Measurements from ENCODE around the gene EPS15.
"Not testable (repeated sequence)": the region's sequence is repeated elsewhere in the genome, so short reads cannot be mapped to it uniquely, and the experiment has no call there.

EPS15 gene

DNA sequence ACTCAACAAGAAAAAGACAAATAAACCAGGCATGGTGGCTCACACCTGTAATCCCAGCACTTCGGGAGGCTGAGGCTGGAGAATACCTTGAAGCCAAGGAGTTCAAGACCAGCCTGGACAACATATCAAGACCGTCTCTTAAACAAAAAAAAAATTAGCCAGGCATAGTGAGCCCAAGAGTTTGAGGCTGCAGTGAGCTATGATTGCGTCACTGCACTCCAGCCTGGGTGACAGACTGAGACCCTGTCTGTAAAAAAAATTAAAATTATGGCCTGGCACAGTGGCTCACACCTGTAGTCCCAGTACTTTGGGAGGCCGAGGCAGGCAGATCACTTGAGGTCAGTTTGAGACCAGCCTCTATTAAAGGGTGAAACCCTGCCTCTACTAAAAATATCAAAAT is 11.4 kb upstream of the EPS15 start:
- not testable (repeated sequence) for H3K4me1 ChIP-seq (ENCODE audit: insufficient read depth, low read length); H3K9ac ChIP-seq (ENCODE audit: low read depth, low read length); H3K9me3 ChIP-seq (ENCODE audit: control insufficient read depth, insufficient read depth, low read length); H3K36me3 ChIP-seq (ENCODE audit: insufficient read depth, low read length)

DNA sequence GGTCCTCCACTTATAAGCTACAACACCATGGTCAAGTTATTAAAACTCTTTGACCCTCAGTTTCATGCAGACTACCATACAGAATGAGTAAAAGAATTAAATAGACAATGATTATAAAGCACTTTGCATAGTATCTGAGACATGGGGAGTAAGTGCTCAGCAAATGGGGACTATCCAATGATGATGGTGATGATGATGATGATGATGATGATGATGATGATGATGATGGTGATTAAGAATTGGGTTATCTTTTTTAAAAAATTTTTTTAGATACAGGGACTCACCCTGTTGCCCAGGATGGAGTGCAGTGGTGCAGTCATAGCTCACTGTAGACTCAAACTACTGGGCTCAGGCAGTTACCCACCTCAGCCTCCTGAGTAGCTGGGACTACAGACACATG is 8.1 kb upstream of the EPS15 start:
- Histone ChIP-seq H3K36me3 (ENCODE audit: insufficient read depth, low read length) (no peaks in the 10 kb centered on the region), H3K4me1 (ENCODE audit: insufficient read depth, low read length) (peaks cover 6% of the 10 kb centered on the region; the same call in 1 of the 2 replicates), H3K9ac (ENCODE audit: low read depth, low read length) (no peak overlapping the region), H3K9me3 (ENCODE audit: control insufficient read depth, insufficient read depth, low read length) (no peaks in the 10 kb centered on the region)

DNA sequence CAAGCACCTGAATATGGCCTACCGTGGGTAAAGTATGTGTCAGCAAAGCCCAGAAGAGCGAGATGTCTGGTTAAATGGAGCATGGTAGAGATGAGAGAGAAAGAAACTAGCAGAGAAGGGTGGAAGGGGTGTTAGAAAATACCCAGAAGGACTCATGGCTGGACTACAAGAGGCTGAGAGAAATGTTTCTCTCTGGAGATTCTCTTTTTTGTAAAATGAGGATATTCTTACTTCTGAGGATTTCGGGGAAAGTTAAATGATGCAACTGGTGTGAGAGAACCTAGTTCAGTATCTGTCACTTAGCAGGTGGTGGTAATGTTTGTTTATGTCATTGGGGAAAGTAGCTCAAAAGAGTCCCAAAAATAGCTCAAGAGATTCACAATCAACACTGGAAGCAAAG is 7.2 kb upstream of the EPS15 start:
- H3K4me1 ChIP-seq (ENCODE audit: insufficient read depth, low read length), result peaks cover 6% of the 10 kb centered on the region; the same call in 1 of the 2 replicates
- no peaks in the 10 kb centered on the region for H3K9me3 ChIP-seq (ENCODE audit: control insufficient read depth, insufficient read depth, low read length)
- no peaks in the 10 kb centered on the region for H3K36me3 ChIP-seq (ENCODE audit: insufficient read depth, low read length)
- no peak overlapping the region for H3K9ac ChIP-seq (ENCODE audit: low read depth, low read length)

DNA sequence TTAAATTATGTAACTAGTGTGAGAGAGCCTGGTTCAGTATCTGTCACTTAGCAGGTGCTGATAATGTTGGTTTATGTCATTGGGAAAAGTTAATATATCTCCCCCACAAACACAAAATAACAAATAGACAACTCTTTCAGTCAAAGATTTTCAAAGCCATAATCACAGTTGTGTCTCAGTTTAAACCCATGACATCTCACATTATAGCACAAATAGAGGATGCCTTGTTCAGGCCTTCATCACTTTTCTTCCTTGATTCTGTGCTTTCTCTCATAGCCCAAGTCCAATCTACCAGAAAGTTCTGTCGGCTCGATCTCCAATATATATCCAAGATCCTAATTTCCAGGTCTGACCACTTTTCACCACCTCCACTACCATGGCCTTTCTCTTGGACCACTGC is 6.2 kb upstream of the EPS15 start:
- Histone ChIP-seq H3K9ac (ENCODE audit: low read depth, low read length) (no peak overlapping the region), H3K36me3 (ENCODE audit: insufficient read depth, low read length) (no peaks in the 10 kb centered on the region), H3K4me1 (ENCODE audit: insufficient read depth, low read length) (peaks cover 6% of the 10 kb centered on the region; the same call in 1 of the 2 replicates), H3K9me3 (ENCODE audit: control insufficient read depth, insufficient read depth, low read length) (no peaks in the 10 kb centered on the region)

DNA sequence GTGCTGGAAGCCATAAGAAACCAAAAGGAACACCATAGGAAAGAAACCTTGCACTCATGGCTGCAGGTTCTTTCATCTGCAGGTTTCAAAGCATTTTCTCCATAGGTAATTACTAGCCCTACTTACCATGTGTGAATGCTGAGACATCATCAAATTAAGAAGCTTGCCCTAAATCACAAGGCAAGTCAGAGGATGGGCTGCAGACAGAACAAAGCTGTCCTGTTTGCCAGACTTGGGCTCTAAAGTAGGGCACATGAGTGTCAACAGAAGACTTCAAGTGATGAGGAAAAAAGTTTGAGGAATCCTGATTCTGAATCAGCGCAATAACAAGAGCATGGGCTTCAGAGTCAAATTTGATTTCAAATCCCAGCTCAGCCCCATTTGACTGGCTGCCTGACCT is 5.8 kb upstream of the EPS15 start:
- H3K9me3 ChIP-seq (ENCODE audit: control insufficient read depth, insufficient read depth, low read length), result no peaks in the 10 kb centered on the region
- H3K4me1 ChIP-seq (ENCODE audit: insufficient read depth, low read length), result peaks cover 6% of the 10 kb centered on the region; the same call in 1 of the 2 replicates
- H3K36me3 ChIP-seq (ENCODE audit: insufficient read depth, low read length), result no peaks in the 10 kb centered on the region
- H3K9ac ChIP-seq (ENCODE audit: low read depth, low read length), result no peak overlapping the region

DNA sequence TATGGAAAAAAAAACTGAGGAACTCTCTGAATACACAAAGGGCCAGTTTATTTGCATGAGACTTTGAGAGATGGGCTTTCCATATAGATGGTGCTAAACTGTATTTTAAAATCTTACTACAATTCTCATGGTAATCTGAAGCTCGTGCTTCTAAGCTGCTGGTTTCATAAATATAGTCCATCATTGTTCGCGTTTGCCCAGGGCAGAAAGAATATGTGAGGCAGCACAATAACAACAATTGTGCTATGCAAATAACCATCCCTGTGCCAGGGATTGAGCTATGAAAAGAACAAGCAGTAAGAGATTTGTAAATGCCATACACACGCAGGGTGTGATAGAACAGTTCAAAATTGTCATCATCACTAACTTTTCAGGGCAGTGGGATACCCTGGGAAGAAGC is 4.9 kb upstream of the EPS15 start:
- Histone ChIP-seq H3K36me3 (ENCODE audit: insufficient read depth, low read length) (no peaks in the 10 kb centered on the region), H3K9me3 (ENCODE audit: control insufficient read depth, insufficient read depth, low read length) (no peaks in the 10 kb centered on the region), H3K9ac (ENCODE audit: low read depth, low read length) (no peak overlapping the region), H3K4me1 (ENCODE audit: insufficient read depth, low read length) (peaks cover 6% of the 10 kb centered on the region; the same call in 1 of the 2 replicates)

DNA sequence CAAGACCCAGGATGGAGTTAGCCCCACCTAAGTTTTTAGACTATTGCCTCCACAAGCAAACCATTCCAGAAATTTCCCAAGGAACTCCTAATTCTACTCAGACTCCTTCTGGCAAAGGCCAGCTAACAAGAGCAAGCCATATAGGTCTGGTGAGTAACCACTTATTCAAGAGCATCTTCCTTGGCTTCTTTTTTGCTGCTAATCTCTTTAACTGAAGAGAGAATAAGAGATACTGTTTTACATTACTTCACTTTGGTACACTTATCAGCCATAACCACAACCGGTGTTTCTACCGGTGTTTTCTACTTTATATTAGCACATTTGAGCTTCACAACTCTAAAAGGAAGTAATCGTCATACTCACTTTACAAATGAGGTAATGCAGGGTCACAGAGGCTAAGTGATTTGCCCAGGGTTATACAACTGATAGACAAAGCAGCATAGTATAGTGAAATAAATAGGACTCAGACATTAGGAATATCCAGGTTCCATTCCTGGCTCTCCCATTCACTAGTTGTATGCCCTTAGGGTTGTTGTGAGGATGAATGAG is 1.7 kb upstream of the EPS15 start:
- H3K36me3 ChIP-seq (ENCODE audit: insufficient read depth, low read length), result no peaks in the 10 kb centered on the region
- no peak overlapping the region for H3K9ac ChIP-seq (ENCODE audit: low read depth, low read length)
- peaks cover 9% of the 10 kb centered on the region for H3K4me1 ChIP-seq (ENCODE audit: insufficient read depth, low read length)
- no peaks in the 10 kb centered on the region for H3K9me3 ChIP-seq (ENCODE audit: control insufficient read depth, insufficient read depth, low read length)

DNA sequence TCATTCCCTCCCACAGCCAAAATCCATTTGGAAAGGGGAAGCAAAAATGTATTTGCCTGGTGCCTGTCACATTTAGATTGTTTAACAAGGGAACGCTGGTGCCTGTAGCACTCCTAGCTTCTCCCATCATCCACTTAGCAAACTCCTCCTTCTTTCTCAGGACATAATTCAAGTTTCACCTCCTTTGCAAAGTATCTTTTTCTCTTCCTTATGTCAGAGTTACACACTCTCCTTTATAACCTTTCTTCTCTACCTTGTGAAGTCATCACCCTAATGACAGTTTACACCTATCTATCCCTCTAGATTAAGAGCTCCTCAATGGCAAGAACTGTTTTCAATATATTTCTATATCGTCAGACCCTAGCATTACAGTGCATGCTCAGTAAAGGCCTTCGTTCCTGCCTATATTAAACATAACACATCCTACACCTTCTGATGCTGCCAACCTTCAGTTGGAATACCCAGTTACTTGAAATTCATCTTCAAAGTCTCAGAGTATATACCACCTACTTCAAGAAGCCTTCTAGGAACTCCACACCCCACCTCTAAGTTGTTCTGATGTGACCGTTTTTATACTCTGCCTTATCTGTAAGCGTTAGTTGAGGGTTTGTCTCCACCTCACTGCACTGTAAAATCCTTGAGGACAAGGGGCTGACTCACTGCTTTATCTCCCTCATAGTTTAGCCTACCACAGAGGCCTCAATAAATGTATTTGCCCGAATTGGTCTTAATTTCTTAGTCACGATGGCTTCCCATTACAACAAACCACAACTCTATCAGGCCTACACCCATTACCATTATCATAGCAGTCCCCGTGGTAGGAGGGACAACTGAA is 1.0 kb upstream of the EPS15 start:
- peaks cover 9% of the 10 kb centered on the region for H3K4me1 ChIP-seq (ENCODE audit: insufficient read depth, low read length)
- H3K9ac ChIP-seq (ENCODE audit: low read depth, low read length), result no peak overlapping the region
- H3K36me3 ChIP-seq (ENCODE audit: insufficient read depth, low read length), result no peaks in the 10 kb centered on the region
- H3K9me3 ChIP-seq (ENCODE audit: control insufficient read depth, insufficient read depth, low read length), result no peaks in the 10 kb centered on the region

DNA sequence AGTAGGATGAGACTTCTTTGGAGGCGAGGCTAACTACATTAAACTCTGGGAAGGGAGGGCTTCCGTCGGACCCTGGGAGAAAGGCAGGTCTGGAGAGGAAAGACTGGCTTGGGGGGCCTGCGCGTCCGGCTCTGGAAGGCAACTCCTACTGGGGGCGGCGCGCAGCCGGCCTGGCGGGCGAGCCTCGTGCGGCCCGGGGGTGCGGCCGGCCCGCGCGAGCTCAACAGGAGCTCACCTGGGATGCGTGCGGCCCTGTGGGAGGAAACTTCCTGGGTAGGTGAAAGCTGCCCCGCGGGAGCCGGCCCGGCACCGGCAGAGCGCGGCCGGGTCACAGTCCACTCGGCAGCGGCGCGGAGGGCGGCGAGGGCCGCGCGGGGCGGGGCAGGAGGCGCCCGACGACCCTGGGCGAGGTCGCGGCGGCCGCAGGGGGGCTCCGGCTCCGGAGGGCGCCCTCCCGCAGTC is 449 bp downstream of the EPS15 start:
- Histone ChIP-seq H3K4me1 (ENCODE audit: insufficient read depth, low read length) (peaks cover 5% of the 10 kb centered on the region), H3K9me3 (ENCODE audit: control insufficient read depth, insufficient read depth, low read length) (no peaks in the 10 kb centered on the region), H3K36me3 (ENCODE audit: insufficient read depth, low read length) (no peaks in the 10 kb centered on the region), H3K9ac (ENCODE audit: low read depth, low read length) (peak overlapping the region; percentile 89)

DNA sequence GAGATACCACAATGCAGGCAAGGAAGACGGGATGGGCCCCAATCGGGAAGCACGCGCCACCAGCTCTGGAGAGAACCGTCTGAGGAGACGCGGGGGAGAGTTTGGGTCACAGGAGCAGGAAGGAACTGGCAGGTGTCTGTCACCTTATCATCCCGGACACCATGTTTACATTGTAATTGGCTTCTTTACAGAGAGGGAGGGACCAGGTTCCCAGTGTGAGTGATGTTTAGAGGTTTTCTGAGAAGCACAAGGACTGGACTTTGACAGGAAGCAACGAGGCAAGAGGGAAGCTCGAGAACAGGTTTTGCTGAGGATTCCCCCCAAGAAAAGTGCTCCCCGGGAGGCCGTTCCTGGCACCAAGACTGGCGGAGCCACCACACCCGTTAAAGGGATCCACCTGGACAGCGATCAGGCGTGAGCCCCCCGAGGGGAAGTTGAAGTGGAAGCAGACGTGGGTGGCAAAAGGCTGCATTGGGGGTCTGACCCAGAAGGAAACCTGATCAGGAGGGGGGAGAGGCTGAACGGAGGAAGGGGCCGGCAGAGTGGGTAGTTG is 957 bp downstream of the EPS15 start:
- peaks cover 3% of the 10 kb centered on the region for H3K4me1 ChIP-seq (ENCODE audit: insufficient read depth, low read length)
- peak overlapping the region; percentile 89 for H3K9ac ChIP-seq (ENCODE audit: low read depth, low read length)
- H3K9me3 ChIP-seq (ENCODE audit: control insufficient read depth, insufficient read depth, low read length), result no peaks in the 10 kb centered on the region
- H3K36me3 ChIP-seq (ENCODE audit: insufficient read depth, low read length), result no peaks in the 10 kb centered on the region

DNA sequence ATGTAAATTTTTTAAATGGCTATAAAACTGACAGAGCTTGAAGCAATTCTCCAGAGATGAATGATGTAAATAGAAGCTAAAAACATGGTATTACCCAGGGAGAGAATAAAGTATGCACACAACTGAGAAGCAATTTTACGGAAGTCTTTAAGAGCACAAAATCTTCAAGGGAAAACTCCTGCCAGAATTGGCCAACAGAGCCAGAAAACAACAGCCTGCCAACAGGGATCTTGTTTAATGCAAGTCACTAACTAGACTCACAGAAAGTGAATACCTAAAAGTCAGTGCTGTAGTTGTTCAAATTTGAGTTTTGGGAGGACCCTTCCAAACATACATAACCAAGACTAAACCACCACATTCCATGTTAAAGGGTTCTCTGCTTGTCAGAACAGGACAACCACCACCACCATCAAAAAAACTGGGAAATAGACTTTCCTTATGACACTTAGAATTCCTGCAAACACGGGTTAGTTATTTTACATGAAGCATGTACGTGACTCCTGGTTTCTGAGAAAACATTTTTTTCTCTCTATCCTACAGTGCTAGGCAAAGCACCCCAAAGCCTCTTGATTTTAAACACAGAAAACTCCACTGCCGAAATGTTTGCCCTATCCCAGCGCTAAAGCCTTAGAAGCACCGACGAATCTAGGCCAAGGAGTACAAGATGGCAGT is 1.6 kb downstream of the EPS15 start:
- Histone ChIP-seq H3K9ac (ENCODE audit: low read depth, low read length) (peak overlapping the region; percentile 89), H3K9me3 (ENCODE audit: control insufficient read depth, insufficient read depth, low read length) (no peaks in the 10 kb centered on the region), H3K36me3 (ENCODE audit: insufficient read depth, low read length) (no peaks in the 10 kb centered on the region), H3K4me1 (ENCODE audit: insufficient read depth, low read length) (peaks cover 3% of the 10 kb centered on the region)

DNA sequence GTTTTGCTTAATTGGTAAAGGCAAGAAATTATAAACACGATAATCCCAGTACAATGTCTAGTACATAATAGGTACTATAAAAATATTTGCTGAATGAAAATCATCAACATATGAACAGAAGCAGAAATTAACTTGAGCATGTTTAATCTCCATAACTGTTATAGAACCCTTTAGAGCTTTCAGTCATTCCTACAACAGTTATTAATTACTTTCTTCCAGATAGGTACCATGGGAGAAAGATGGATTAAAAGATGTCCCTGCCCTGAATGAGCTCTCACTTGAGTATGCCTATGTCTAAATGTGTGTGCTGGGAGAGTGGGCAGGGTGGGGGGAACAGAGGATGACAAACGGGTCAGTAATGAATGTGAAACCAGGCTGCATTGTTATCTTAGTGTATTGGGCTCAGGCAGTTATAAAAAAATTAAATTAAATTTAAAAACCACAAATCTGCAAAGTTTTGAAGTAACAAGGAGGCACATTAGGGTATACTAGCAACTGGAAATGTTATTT is 2.4 kb downstream of the EPS15 start:
- peaks cover 3% of the 10 kb centered on the region for H3K4me1 ChIP-seq (ENCODE audit: insufficient read depth, low read length)
- no peaks in the 10 kb centered on the region for H3K36me3 ChIP-seq (ENCODE audit: insufficient read depth, low read length)
- H3K9me3 ChIP-seq (ENCODE audit: control insufficient read depth, insufficient read depth, low read length), result no peaks in the 10 kb centered on the region
- H3K9ac ChIP-seq (ENCODE audit: low read depth, low read length), result no peak overlapping the region

DNA sequence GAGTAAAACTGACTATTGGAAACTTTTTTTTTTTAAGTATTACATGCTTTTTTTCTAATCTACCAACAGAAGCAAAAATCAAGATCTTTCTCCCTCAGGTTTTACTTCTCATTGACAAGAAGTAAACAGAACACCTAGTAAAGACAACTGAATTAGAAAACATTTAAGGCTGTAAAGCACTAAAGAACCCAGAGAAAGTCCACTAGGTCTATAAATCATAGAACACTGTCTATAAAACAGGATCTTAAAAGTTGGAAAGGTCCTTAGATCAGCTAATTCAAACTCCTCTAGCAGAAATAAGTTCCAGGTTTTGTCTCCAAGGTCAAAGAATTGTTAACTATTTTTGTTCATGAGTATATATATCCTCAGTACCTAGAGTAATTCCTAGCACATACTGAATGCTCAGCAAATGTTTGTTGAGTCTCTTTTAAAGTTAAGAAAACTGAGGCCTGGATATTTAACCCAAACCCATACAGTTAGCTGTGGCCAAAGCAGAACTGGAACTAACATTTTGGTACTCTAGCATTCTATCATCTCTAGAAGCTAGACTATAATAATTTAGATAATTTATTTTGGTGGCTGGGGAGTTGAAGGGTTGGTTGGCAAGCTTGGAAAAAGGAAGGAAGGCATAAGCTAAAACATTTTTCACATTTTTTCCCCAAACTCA is 3.0 kb downstream of the EPS15 start:
- Histone ChIP-seq H3K9me3 (ENCODE audit: control insufficient read depth, insufficient read depth, low read length) (no peaks in the 10 kb centered on the region), H3K36me3 (ENCODE audit: insufficient read depth, low read length) (no peaks in the 10 kb centered on the region), H3K4me1 (ENCODE audit: insufficient read depth, low read length) (peaks cover 3% of the 10 kb centered on the region), H3K9ac (ENCODE audit: low read depth, low read length) (no peak overlapping the region)

DNA sequence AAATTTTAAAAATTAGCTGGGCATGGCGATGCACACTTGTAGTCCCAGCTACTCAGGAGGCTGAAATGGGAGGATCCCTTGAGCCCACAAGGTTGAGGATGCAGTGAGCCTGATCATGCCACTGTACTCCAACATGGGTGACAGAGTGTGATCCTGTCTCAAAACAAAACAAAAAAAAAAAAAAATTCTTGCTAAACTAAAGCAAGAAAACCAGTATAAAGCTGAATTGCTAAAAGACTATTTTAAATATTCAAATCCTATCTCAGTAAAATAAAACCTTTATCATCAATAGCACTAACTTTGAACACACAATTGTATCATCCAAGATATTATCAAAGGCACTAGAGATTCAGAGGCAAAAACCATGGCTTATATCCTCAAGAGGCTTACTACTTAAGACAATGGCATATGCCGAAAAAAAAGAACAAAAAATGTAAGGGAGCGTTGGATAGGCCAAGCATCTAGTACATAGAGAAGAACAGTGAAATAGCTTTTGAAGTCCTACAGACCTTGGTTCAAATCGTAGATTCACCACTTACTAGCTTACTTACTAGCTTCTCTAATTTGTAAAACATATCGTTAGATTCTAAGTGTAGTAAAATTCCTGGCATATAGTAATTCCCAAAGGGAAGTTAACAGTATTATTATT is 3.6 kb downstream of the EPS15 start:
- H3K9me3 ChIP-seq (ENCODE audit: control insufficient read depth, insufficient read depth, low read length), result no peaks in the 10 kb centered on the region
- no peak overlapping the region for H3K9ac ChIP-seq (ENCODE audit: low read depth, low read length)
- H3K4me1 ChIP-seq (ENCODE audit: insufficient read depth, low read length), result peaks cover 3% of the 10 kb centered on the region
- H3K36me3 ChIP-seq (ENCODE audit: insufficient read depth, low read length), result no peaks in the 10 kb centered on the region
